IPS-NIHi7 (cell line): ENCODE data around the gene LRRC8E.
A peak's percentile ranks its signal among the peaks of the same experiment; 100 is the strongest.
"Not testable (repeated sequence)": the region's sequence is repeated elsewhere in the genome, so short reads cannot be mapped to it uniquely, and the experiment has no call there.

Experiments used
- DNase-seq: peaks from one replicate; pipeline ENCODE4 v3.0.0; 2012; ENCODE audit warnings: mixed read lengths; ENCODE audit errors: extremely low spot score

The LRRC8E gene

GRCh38 chr19:7887408-7888144 is 734 bp upstream of the LRRC8E start:
- DNase-seq, result no peak

- no peak for DNase-seq
Observed at GRCh38 chr19:7888826-7889217, 512 bp downstream of the LRRC8E start.

- not testable (repeated sequence) for DNase-seq
Observed at GRCh38 chr19:7893362-7894101, 5.2 kb downstream of the LRRC8E start.

- DNase-seq, result no peak
Observed at GRCh38 chr19:7894612-7895309, 6.5 kb downstream of the LRRC8E start.

GRCh38 chr19:7895565-7895964 is 7.3 kb downstream of the LRRC8E start:
- DNase-seq, result no peak

- no peak for DNase-seq
Observed at GRCh38 chr19:7897292-7897691, 9.0 kb downstream of the LRRC8E start.

GRCh38 chr19:7898967-7899366 is 10.7 kb downstream of the LRRC8E start:
- DNase-seq, result no peak

- no peak for DNase-seq
Observed at GRCh38 chr19:7899751-7900378, 11.6 kb downstream of the LRRC8E start.

- DNase-seq, result no peak
Observed at GRCh38 chr19:7900401-7900870, 12.1 kb downstream of the LRRC8E start.

GRCh38 chr19:7900931-7901330 is 12.6 kb downstream of the LRRC8E start:
- no peak for DNase-seq

- no peak for DNase-seq
Observed at GRCh38 chr19:7901337-7901736, 13.0 kb downstream of the LRRC8E start.

- no peak for DNase-seq
Observed at GRCh38 chr19:7902796-7903243, 14.5 kb downstream of the LRRC8E start.

- peak; percentile 96 for DNase-seq
Observed at GRCh38 chr19:7903244-7904073, 15.1 kb downstream of the LRRC8E start, which contains the start of gene MAP2K7. Gene MAP2K7, plus strand, starts transcription at chr19:7903877. Its CDS starts 68 bp downstream, at chr19:7903945.

- no peak for DNase-seq
Observed at GRCh38 chr19:7904074-7905020, 16.0 kb downstream of the LRRC8E start.

- DNase-seq, result no peak
Observed at GRCh38 chr19:7905268-7905667, 17.0 kb downstream of the LRRC8E start.

GRCh38 chr19:7905859-7906258 is 17.5 kb downstream of the LRRC8E start:
- no peak for DNase-seq

- DNase-seq, result no peak
Observed at GRCh38 chr19:7907122-7907521, 18.8 kb downstream of the LRRC8E start.

GRCh38 chr19:7907544-7907943 is 19.2 kb downstream of the LRRC8E start:
- DNase-seq, result no peak

- DNase-seq, result no peak
Observed at GRCh38 chr19:7908078-7908699, 19.9 kb downstream of the LRRC8E start.
